Measurements from ENCODE around the gene LIN52.
"Not testable (repeated sequence)": the region's sequence is repeated elsewhere in the genome, so short reads cannot be mapped to it uniquely, and the experiment has no call there.

The LIN52 gene

DNA sequence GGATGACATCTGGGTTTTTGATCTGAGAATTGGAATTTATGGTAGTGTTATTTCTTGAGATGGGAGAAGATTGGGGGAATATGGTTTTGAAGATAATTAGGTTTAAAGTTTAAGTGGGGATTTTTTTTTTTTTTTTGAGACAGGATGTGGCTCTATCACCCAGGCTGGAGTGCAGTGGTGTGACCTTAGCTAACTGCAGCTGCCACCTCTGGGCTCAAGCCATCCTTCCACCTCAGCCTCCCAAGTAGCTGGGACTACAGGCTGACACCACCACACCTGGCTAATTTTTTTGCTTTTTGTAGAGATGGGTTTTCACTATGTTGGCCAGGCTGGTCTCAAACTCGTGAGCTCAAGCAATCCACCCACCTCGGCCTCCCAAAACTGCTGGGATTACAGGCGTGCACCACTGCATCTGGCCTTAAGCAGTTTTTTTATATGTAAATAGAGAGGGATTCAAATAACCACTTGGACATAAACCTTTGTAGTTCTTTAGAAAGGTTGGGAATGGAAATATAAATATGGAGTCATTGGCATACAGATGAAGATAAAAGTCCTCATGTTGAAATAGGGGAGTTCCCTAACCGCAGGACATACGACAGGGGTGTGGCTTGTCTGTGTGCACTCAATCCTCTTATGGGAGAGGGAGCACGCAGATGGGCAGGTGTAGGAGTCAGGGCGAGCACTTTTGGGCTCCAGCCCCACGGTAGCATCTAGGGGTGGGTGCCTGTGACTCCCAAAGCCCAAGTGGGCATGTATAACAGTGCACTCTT lies 4.7 kb downstream of the LIN52 start:
- no peak overlapping the region for H3K4me3 ChIP-seq (ENCODE audit: low read depth, low read length)
- no peak for DNase-seq (ENCODE audit: low read depth)

DNA sequence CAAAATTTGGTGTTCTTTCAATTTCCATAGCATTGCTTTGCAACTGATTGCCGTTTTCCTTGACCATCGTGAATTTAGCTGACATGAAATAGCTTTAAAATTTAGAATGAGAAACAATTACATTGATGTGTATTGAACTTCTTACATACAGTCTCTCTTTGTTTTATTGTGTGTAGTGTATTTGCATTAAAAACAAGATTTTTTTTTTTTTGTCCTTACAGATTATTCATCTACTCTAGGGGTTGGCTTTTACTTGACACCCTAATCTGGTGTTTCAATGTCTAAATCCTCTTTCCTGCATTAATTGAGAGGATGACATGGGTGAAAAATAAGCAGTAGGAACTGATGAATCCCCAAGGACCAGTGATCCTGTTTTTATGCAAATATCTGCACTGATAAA lies 20.6 kb downstream of the LIN52 start:
- H3K4me3 ChIP-seq (ENCODE audit: low read depth, low read length), result no peak overlapping the region
- DNase-seq (ENCODE audit: low read depth), result no peak

DNA sequence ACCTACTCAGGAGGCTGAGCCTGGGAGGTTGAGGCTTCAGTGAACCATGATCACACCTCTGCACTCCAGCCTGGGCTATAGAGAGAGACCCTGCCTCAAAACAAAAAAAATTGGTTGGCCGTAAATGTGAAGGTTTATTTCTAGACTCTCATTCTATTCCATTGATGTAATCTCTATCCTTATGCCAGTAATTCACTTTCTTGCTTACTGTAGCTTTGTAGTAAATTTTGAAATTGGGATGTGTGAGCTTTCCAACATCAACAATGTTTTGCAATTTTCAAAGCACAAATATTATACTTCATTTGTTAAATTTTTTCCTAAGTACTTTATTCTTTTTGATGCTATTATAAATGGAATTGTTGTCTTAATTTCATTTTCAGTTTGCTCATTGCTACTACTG lies 24.6 kb downstream of the LIN52 start:
- no peak for DNase-seq (ENCODE audit: low read depth)
- H3K4me3 ChIP-seq (ENCODE audit: low read depth, low read length), result no peak overlapping the region

DNA sequence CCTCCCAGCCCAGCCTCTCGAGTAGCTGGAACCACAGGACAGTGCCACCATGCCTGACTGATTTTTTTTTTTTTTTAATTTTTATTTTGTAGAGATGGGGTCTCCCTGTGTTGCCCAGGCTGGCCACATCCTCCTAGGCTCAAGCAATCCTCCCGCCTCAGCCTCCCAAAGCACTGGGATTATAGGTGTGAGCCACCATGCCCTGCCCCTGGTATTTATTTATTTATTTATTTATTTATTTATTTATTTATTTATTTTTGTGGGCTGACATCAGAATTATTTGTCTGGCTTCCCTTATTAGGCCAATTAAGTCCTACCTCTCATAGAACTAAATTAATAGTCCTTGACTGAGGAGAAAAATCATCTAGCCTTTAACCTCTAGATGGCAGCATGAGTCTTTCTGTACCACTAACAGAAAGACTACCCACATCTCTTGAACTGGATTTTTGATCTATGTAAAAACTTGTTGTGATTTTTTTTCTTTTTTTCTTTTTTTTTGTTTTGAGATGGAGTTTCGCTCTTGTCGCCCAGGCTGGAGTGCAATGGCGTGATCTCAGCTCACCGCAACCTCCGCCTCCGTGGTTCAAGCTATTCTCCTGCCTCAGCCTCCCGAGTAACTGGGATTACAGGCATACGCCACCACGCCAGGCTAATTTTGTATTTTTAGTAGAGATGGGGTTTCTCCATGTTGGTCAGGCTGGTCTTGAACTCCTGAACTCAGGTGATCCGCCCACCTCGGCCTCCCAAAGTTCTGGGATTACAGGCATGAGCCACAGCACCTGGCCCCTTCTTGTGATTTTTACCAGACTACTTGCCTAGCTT lies 26.9 kb downstream of the LIN52 start:
- H3K4me3 ChIP-seq (ENCODE audit: low read depth, low read length), result not testable (repeated sequence)
- peak; percentile 4 for DNase-seq (ENCODE audit: low read depth)

- not testable (repeated sequence) for H3K4me3 ChIP-seq (ENCODE audit: low read depth, low read length); DNase-seq (ENCODE audit: low read depth)
These were observed 40.7 kb downstream of the LIN52 start for GRCh38 chr14:74125487-74125886.

GRCh38 chr14:74126315-74127013 lies 41.7 kb downstream of the LIN52 start:
- no peak for DNase-seq (ENCODE audit: low read depth)
- H3K4me3 ChIP-seq (ENCODE audit: low read depth, low read length), result no peak overlapping the region

DNA sequence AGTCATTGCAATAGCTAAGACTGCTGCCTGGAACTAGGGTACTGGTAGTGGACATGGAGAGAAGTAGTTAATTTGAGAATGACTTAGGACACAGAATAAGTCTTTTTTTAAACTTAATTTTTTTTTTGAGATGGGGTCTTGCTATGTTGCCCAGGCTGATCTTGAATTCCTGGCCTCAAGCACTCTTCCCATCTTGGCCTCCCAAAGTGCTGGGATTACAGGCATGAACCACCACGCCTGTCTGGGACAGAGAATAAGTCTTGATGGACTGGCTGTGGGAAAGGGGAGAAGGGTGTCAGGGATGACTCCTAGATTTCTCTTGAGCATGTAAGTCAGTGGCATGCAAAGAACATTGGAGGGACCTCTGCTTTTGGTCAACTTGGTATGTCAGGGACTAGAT lies 42.9 kb downstream of the LIN52 start:
- no peak overlapping the region for H3K4me3 ChIP-seq (ENCODE audit: low read depth, low read length)
- no peak for DNase-seq (ENCODE audit: low read depth)

DNA sequence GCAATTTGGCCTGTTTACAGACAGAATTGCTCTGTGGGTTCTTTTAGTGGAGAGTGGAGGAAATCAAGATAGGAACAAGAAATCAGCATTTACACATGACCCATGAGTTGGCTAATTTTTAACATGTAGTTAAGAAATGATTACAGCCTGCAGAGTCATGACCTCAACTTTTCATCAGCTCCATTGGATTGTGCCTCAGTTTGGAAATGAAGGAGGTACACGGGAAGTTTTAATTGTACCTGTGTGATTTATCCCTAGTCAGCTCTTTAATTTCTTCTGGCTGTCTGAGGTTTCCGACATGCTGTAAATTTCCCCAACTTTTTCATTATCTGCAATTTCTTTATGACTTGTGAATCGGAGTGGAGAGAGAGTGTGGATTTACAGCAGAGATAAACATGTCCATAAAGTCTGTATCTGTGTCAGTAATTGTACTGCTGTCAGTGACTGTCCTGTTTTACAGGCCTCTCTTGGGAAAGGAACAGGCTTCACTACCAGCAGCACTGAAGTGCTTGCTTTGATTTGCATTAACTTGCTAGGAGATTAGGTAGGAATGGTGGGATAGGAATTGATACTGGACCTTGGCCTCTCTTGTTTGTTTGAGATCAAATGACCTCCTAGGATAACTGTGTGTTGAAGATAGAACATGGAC lies 49.2 kb downstream of the LIN52 start:
- DNase-seq (ENCODE audit: low read depth), result no peak
- no peak overlapping the region for H3K4me3 ChIP-seq (ENCODE audit: low read depth, low read length)

- no peak for DNase-seq (ENCODE audit: low read depth)
- no peak overlapping the region for H3K4me3 ChIP-seq (ENCODE audit: low read depth, low read length)
These were observed 49.7 kb downstream of the LIN52 start for GRCh38 chr14:74134484-74134883.

DNA sequence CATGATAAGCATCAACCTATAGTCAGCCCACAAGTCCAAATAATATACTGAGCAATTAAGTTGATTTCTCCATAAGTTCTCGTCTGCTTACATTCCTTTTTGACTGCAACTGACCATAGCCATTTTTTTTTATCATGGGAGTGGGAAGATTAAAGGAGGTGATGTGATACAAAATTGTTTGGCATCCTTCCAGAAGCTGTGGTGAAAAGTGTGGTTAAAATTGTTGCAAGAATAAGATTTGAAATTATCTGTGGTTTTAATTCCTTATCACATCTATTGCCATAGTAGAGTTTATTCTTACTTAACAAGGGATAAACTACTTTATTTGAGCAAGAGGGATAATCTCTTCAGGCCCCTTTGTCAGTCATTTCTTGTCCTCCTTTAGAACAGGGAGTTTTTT lies 50.7 kb downstream of the LIN52 start:
- H3K4me3 ChIP-seq (ENCODE audit: low read depth, low read length), result no peak overlapping the region
- peak; percentile 6 for DNase-seq (ENCODE audit: low read depth)

DNA sequence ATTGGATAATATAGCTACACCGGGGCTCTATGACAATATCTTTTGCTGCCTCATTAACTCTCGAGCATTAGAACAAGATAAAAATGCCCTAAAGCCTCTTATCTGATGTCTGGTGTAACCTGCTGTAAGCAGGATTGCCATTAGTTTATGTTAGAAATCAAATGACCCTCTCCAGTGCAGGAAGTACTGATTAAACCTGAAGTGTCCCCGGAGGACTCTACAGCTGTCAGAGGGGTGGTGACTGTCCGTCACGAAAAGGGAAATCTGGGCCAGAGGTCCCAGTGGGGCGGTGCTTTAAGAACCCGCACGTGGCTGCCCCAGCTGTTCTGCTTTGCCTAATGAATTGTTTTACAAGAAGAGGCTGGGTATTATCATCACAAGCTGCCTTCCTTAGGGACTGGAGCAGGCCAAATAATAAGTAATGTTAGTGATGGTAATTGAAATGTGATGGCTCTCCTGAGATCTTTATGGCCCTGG lies 55.7 kb downstream of the LIN52 start:
- DNase-seq (ENCODE audit: low read depth), result peak; percentile 9
- no peak overlapping the region for H3K4me3 ChIP-seq (ENCODE audit: low read depth, low read length)

GRCh38 chr14:74141703-74142102 lies 56.9 kb downstream of the LIN52 start:
- no peak for DNase-seq (ENCODE audit: low read depth)
- H3K4me3 ChIP-seq (ENCODE audit: low read depth, low read length), result no peak overlapping the region

DNA sequence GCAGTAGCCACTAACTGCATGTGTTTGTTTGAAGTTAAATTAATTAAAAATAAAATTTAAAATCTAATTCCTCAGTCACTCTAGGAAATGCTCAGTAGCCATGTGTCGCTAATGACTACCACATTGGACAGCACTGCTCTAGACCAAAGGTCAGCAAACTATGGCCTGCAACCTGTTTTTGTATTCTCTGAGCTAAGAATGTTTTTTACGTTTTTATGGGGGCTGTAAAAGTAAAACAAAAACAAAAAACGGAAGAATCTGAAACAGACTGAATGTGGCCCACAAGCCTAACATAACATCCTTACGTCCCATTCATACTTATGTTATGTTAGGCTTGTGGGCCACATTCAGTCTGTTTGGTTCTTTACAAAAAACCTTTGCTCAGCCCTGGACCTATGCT lies 57.8 kb downstream of the LIN52 start:
- no peak overlapping the region for H3K4me3 ChIP-seq (ENCODE audit: low read depth, low read length)
- no peak for DNase-seq (ENCODE audit: low read depth)

DNA sequence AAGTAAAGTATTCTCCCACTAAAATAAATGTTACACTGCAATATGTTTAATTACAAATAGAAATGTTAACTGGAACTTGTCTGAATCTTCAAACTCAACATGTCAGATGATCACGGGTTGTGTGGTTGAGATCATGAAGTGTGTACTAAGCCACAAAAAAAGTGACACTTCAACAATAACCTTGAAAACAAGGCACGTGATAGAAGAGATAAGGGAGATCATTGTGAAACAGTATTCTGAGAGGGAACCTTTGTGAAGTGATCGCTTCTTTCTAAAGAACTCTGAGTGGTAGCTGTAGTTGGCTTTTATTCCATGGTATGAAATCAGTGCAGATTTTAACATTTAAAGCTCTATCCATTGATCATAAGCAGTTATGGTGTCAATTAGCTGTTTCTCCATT lies 60.0 kb downstream of the LIN52 start:
- H3K4me3 ChIP-seq (ENCODE audit: low read depth, low read length), result no peak overlapping the region
- no peak for DNase-seq (ENCODE audit: low read depth)

DNA sequence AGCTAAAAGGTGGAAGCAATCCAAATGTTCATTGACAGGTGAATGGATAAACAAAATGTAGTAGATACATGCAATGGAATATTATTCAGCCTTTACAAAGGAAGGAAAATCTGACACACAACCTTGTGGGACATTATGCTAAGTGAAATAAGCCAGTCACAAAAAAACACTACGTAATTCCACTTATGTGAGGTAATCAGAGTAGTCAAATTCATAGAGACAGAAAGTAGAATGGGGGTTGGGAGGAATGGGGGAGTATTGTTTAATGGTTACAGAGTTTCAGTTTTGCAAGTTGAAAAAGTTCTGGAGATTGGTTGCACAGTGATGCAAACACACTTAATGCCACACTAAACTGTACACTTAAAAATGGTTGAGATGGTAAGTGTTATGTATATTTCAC lies 62.8 kb downstream of the LIN52 start:
- no peak overlapping the region for H3K4me3 ChIP-seq (ENCODE audit: low read depth, low read length)
- no peak for DNase-seq (ENCODE audit: low read depth)

GRCh38 chr14:74148705-74149104 lies 63.9 kb downstream of the LIN52 start:
- no peak for DNase-seq (ENCODE audit: low read depth)
- no peak overlapping the region for H3K4me3 ChIP-seq (ENCODE audit: low read depth, low read length)

DNA sequence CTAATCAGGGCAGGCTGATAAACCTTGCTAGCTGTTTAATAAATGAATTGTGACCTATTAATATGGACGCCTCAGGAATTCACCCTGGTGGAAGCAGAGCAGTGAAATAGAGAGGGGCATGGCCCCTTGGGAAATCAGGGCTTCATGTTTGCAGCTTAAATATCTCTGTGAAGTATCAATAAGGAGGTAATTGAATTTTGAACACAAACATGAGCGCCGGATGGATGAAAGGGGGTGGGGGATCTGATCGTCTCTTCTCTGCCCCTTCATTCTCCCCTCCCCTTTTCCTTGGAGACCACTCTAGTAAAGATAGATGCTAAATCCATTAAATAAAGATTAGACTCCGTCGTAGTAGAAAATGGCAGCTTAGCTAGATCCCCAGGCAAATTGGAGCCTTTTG lies 70.5 kb downstream of the LIN52 start:
- H3K4me3 ChIP-seq (ENCODE audit: low read depth, low read length), result no peak overlapping the region
- no peak for DNase-seq (ENCODE audit: low read depth)

DNA sequence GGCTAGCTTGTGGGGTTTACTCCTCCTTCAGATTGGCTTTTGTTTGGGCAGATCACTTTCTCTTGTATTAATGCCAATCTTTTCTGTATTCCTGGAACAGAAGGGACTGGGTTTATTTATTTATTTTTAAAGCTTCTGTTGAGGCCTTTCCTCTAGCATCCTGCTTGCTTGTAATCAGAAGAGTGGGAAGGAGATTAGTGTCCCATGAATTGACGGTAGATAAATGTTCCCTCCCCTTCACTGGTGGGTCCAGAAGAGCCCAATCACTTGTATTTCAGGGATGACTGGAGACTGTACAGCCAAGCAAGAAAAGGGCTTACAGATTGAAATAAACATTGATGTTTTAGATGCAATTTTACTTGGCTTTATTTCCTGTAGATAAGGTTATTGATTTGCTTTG lies 71.0 kb downstream of the LIN52 start:
- H3K4me3 ChIP-seq (ENCODE audit: low read depth, low read length), result no peak overlapping the region
- no peak for DNase-seq (ENCODE audit: low read depth)

DNA sequence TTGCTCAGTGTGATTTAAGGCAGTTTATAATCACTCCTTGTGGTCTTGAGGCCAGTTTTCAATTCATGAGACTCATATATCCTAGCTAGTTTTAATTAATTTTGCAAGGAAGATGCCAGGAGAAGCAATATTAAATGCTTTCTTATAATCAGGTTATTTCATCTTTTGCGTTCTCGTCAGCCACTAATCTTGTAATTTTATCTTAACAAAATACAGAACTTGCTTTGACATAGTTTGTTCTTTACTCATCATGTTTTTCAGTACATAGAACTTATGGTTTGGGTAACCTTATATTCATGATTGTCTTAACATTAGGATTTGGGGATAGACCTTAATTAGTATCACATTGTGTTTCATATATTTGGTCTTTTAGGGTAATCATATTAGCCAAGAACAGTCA lies 76.0 kb downstream of the LIN52 start:
- H3K4me3 ChIP-seq (ENCODE audit: low read depth, low read length), result no peak overlapping the region
- DNase-seq (ENCODE audit: low read depth), result no peak

Data from skeletal muscle cell (primary cell).